Hematopoietic multipotent progenitor cell treated with erythropoietin and hydrocortisone succinate and interleukin-3 and kit ligand, for 8 days (in vitro differentiated cells): ENCODE measurements around the gene RPP25.
A peak's percentile ranks its signal among the peaks of the same experiment; 100 is the strongest.

Source experiments
- DNase-seq: peaks from one replicate; pipeline ENCODE4 v3.0.0-alpha.2; 2015

RPP25 gene, protein sequence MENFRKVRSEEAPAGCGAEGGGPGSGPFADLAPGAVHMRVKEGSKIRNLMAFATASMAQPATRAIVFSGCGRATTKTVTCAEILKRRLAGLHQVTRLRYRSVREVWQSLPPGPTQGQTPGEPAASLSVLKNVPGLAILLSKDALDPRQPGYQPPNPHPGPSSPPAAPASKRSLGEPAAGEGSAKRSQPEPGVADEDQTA

DNA sequence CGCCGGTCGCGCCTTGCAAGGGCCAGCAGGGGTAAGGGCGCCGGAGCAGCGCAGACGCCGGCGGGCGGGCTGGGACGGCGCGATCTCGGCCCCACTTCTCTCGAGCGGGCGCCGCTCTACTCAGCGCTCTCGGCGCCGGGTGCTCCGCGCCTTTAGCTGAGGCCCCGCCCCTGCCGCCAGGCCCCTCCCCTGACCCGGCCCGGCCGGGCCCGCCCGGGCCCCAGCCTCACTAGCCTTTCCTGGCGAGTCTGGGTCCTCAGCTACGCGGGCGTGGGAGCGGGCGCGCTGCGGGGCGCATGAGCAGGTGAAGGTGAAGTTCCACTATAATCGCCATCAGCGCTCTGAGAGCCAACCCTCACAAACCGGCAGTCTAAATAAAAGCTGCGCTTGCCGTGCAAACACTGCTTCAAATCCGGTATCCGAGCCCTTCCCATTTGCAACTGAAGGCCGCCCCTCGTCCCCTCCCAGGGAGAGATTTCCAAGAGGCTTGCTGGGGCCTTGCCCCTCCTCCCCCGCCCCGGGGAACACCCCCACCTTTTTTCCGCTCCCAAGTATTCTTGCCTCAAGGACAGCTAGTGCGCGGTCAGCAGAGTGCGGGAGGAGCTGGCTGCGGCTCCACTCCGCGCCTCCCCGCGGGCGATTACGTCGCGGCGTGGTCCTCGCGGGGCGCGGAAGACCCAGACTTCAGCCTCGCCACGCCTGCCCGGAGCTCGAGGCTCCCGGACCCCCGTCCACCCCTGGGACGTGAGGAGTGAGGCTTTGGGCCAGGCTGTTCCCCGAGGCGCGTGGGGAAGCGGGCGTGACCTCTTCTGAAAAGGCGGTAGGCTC is at the start of gene RPP25:
RPP25 (minus strand) TSS at position 125 of the 828 bp plus-strand sequence. CDS start 189 bp downstream, outside the sequence.
- DNase-seq: peak; percentile 58

DNA sequence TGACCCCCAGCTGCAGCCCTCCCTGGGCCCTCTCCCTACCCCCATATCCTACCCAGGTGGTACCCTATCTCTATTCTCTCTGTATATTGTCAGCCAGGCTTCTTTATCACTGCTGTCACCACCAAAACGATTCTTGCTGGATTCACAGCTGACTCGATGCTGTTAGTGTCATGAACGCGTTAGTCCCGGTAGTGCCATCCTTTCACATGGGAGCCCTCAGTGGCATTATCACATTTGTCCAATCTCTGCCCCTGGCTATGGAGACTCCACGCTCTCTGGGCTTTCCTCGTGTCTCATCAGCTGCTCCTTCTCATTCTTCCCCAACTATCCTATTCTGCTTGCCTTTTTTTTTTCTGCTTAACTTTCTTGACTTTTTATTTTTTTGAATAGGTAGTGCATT is 45.8 kb upstream of the RPP25 start:
- no peak for DNase-seq

DNA sequence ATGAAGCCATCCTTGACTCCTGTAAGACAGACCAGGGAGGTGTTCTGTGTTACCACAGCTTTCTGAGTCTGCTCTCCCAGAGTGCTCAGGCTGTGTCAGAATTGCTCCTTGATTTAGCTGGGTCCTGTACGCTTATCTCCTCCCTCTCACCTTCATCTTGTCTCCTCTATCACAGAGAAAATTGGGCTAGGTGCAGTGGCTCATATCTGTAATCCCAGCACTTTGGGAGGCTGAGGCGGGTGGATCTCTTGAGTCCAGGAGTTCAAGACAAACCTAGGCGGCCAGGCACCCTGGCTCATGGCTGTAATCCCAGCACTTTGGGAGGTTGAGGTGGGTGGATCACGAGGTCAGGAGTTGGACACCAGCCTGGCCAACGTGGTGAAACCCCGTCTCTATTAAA is 44.7 kb upstream of the RPP25 start:
- DNase-seq: no peak

DNA sequence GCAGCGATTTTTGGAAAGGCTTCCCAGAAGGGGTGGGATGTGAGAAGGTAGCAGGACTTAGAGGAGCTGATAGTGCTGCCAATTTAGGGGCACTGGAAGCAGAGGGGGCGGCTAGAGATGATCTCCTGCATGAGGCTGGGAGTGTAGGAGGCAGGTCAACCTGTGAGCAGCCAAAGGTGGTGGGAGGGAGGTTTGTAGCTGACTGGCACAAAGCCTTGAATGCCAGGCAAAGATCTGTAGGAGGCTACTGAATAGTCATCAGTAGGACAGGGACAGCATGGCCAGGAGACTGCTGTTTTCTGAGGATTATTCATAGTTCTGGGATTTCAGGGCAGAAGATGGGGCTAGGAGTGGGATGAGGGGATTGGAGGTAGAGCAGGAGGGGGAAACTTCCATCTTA is 41.0 kb upstream of the RPP25 start:
- no peak for DNase-seq

DNA sequence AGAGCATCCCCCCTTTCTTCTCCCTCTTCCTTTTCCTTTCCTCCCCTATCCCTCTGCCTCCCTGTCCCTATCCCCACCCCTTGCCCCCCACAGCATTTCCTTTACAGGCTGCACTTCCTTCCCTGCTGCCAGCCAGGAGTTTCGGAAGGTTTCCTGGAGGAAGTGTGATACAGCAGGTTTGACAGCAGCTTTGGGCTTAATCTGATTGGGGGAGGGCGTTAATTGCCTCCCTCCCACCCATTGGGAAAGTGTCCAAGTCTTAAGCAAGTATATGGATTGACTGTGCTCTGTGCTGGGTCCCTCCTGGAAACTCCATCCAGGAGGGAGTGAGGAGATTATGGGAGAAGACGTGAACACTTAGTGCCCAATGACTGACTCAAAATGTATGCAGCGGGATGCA is 40.6 kb upstream of the RPP25 start:
- no peak for DNase-seq

DNA sequence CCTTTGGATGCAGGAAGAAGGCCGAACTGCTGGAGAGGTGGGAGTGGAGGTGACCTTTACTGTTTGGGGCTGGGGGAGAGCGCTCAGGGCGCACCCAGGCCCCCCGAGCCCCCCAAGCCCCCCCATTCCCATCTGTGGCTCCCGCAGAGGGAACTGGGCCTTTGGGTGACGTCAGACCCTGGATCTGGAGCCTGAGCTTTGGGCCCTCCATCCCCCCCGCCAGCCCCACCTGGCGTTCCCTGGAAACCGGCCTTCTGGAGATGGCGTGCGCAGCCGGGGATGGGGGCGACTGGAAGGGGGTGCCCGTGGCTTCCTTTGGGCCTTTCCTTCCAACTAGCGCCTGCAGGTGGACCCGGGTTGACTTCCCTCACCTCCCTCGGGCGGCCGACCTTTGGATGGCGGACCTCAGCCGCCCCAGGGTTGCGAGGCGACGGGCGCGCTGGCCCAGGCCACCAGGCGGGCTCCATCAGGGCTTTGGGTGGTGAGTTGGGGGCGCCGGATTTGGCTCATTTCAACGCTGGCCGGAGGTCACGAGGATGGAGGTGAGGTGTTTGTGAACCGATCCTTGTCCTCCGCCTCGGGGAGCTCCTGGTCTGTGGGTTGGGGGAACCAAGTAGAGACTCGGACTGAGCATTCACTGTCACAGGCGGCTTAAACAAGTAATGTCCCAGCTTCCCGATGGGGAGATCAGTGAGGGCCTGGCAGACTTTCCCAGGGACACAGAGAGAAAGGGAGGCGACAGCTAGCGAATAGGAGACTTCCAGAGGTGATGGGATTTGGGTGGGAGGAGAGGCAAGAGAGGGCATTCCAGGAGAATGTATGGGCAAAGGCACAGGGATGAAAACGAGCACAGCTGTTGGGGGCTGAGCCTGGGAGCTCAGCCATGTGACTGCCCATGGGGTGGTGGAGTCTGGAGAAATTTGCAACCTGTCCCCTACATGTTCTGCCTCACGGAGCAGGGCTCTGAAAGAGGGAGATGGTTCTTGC is 39.5 kb upstream of the RPP25 start:
- DNase-seq: no peak

DNA sequence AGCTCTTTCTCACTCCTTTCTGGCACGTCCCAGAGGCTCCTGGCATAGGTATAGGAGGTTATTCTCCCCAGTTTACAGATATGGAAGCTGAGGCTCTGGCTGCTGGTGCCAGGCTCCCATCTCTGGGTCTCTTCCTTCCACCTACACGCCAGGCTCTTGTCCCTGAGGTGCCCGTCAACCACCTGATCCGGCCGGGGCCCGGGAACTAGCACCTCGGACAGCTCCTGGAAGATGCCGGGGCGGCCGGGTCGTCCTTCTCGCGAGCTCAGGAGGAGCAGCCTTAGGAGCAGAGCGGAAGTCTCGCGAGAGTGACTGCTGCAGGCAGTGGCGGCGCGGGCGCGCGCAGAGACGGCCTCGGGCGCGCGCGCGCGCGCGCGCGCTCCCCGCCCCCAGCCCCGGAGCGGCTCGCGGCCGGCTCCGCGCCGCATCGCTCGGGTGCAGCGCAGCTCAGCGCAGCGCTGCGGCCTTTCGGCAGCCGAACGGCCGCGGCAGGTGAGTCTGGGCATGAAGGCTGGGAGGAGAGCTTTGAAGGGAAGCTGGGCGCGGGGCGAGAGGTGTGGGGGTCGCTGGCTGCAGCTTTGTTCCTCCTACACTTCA is 38.7 kb upstream of the RPP25 start, which contains the start of gene SCAMP5:
SCAMP5 (plus strand) TSS at position 382 of the 597 bp plus-strand sequence. CDS start 16,277 bp downstream, outside the sequence.
- DNase-seq: peak; percentile 92

DNA sequence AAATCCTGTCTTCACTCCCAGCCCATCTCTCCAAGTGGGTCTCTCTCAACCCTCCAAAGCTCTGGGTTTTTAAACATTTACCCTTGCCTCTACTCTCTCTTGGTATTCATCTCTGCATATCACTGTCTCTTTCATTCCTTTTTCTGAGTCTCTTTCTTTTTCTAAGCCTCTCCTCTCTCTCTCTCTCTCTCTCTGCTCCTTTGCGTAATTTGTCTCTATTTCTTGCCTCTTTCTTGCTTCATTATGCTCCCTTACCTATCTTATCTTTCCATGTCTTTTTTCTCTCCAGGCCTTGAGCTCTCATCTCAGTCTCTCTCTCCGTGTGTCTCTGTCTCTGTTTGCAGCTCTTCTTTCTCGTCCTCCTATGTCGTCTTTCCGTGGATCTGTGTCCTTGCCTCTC is 38.1 kb upstream of the RPP25 start:
- no peak for DNase-seq

DNA sequence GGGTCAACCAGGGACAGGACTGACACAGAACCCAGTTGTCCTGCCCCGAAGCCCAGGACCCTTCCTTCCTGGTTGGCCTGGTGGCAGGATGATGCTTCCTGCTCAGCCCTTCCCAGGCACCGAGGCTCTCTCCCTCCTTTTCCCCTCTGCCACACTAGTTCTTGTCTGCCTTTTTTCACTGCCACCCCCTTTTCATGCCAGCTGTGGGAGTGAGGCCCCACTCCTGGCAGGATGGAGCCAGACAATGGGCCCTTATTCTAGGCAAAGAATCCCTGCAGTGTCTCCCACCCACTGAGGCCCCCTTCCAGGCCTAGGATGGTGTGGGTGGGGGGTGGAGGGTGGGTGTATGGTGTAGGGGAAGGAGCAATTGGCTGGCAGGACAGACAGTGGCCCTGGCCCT is 37.7 kb upstream of the RPP25 start:
- DNase-seq: no peak

DNA sequence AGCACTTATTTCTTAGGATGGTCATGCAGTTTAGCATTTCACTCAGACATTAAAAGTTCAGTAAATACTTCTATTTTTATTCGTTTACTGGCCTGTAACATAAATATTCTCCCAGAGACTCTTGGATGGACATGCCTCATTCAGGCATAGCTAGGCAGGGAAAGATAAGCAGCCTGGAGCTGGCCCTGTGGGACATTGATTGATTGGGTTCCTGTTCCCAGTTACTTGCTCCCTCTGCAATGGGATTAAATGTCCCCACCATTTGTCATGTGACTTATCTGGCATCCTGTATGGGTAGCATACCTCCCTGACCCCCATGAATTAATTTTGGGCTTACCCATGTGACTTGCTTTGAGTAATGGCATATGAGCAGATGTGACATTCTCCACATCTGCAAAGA is 36.0 kb upstream of the RPP25 start:
- DNase-seq: no peak

DNA sequence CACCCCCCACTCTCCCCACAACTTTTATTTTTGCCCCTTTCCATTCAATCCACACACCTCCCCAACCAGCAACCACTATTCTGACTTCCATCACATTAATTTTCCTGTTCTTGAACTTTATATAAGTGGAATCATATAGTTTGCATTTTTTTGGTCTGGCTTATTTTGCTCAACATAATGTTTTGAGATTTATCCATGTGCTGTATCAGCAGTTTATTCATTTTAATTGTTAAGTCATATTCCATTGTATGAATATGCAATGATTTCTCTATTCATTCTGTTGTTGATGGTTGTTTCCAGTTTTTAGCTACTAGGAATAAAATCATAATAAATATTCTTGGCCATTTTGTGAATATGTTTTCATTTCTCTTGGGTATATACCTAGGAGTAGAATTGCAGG is 33.0 kb upstream of the RPP25 start:
- DNase-seq: no peak

DNA sequence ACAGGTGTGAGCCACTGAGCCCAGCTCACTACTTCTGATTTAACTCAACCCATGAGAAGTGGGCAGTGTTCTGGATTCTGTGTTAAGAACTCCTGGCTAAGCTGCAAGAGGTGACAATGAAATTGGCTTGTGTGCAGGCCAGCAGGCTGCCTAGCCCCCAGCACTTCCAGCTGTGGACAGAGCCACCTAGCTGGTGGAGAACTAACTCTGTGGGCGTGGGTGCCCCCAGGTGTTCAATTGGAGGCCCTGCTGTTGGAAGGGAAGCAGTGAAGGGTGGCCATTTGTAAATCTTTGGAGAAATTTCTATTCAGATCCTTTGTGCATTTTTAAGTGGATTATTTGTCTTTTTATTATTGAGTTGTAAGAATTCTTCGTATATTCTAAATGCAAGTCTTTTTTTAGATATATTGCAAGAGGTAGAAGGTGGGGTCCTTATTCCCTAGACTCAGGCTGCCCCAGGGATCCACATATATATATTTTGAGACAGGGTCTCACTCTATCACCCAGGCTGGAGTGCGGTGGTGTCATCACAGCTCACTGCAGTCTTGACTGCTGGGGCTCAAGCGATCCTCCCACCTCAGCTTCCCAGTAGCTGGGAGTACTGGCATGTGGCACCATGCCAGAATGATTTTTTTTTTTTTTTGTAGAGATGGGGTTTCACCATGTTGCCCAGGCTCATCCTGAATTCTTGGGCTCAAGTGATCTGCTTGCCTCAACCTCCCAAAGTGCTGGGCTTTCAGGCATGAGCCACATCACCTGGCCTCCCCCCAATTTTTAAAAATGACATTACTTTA is 31.6 kb upstream of the RPP25 start:
- DNase-seq: peak; percentile 65

DNA sequence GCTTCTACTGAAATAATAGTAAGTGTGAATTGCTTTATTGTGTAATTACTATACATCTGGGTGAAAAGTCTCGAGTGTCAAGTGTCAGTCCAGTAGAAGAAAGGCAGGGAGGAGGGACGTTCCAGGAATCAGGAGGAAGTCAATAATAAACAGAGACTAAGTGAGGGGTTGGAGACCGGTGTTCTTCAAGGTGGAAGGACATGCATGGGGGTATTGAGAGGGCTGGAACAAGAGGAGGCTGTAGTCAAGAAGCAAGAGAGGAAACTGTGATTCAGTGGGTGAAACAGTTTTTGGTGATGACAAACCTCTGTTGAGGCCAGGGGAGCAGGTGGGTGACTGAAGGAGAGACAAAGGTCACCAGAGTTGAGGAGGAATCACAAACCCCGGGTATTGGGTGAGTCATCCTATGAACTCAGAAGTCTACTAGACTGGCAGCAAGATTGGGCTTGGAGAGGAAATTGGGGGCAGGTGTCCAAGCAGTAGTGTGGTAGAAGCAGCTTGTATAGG is 27.2 kb upstream of the RPP25 start:
- no peak for DNase-seq

DNA sequence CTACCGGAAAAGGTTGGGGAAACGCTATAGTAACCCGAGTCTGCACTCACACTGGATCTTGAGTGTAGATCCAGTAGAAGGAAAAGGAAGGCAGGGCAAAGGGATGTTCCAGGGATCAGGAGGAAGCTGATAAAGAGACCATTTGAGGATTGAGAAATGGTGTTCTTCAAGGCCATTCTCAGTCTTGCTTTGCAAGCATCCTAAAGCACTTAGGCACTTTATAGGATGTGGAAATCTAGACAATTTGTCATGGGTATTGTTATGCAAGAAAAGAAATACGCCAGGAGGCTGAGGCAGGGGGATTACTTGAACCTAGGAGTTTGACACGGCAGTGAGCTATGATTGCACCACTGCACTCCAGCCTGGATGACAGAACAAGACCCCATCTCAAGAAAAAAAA is 25.6 kb upstream of the RPP25 start:
- DNase-seq: no peak

DNA sequence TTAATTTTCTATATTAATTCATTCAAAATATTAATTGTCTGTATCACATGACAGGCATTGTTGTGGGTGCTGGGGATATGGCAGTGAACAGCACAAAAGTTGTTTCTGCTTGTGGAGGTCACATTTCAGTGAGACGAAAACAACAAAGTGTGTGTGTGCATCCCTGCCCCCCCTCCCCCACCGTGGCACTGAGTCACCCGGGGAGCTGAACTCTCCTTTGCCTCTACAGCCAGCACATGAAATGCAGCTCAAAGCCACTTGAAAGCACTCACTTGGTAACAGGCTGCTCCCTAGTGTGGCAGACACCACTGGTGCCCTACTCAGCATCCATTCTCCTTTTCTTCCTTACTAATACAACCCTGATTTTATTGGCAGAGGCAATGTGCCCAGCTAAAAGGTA is 21.9 kb upstream of the RPP25 start:
- DNase-seq: no peak

DNA sequence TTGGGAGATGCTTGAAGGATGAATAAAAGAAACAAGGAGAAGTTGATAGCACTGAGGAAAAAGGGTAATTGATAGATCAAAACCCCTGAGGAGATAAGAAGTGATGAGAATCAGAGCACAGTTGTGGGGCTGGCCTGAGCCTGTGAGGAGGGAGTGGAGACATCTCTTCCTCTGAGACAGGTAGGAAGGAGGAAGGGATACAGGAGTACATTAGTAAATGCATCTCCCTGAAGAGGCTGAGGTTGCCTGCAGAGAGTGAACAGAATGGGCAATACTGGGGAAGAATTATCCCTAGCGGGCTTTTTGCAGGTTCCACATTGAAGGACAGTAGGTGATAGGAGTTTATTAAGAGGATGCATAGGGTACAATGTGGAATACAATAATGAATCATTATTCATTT is 21.5 kb upstream of the RPP25 start:
- DNase-seq: no peak

DNA sequence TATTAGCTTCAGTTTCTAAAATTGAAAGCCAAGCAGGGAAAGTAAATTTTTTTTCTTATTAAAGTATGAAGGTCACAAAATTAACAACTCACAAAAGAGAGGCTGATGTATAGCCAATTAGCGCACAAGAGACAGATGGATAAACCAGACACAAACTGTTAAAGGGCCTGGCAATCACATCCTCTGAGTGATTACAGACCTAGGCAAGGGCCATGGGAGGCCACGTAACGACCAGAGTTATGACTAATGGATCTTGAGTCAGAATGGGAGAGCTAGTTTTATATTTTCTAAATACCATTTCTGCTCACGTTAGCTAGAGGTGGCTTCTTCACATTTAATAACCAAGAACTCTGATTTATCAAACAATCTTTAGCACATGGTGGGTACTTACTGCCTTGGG is 21.0 kb upstream of the RPP25 start:
- DNase-seq: no peak

DNA sequence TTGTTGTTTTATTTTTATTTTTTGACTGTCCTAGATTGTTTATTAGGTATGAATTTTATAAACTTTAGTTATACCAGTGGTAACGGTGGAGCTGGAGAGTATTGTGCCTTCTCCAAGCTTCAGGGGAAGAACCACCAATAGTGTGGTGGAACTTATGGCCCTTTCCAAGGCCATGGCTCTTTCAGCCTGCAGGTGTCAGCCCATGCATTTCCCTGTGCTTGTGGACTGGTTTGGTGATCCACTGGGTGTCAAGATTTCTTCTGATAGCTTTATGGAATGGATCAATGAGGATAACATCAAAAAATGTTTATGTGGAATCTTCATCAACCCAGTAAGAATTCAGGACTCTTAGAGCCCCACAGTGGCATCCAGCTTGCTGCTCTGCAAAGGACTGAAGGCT is 19.6 kb upstream of the RPP25 start:
- no peak for DNase-seq

DNA sequence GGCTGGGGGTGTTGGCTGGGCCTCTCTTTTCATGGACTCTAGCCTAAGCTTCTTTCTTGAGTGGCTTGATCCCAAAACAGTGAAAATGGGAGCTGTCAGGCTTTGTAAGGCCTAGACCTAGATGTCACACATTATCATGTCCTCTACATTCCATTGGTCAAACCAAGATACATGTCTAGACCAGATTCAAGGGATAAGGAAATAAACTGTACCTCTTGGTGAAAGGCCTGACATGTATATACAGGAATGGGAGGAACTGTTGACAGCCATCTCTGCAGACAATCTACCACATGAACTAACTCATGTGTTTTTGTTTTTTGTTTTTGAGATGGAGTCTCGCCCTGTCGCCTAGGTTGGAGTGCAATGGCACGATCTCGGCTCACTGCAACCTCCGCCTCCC is 11.1 kb upstream of the RPP25 start:
- no peak for DNase-seq

DNA sequence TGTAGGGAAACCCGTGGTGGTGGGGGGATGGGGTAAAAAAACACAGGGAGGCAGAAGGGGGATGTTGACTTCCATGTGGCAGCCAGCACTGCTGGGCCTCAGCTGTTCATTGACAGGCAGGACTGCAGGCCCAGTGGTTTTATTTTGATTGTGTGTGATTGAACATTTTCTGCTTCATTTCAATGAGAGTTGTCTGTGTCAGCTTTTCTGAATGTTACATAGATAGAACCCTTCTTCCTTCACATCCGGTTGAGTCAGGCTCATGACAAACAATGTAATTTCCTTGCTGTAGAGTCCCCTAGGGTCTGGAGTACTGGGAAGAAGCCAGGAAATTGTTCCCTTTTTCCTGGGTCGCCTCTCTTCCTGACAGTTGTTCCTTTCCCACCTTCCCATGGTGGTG is 8.2 kb upstream of the RPP25 start:
- DNase-seq: no peak

DNA sequence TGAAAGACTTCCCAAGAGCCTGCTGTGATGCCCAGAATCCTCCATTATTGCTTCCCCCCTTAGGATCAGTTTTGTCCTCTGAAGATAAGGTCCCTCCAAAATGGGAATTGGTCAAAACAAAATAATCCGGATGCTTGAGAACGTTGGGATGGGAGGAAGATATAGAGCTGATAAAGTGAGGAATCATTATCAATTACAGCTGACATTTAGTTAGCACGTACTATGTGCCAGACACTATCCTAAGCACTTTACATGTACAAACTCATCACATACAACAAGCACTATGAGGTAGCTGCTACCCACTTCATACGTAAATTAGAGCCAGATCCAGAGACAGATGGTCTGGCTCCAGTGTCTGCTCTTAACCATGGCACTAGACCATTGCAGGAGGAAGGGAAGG is 6.6 kb upstream of the RPP25 start:
- DNase-seq: no peak

DNA sequence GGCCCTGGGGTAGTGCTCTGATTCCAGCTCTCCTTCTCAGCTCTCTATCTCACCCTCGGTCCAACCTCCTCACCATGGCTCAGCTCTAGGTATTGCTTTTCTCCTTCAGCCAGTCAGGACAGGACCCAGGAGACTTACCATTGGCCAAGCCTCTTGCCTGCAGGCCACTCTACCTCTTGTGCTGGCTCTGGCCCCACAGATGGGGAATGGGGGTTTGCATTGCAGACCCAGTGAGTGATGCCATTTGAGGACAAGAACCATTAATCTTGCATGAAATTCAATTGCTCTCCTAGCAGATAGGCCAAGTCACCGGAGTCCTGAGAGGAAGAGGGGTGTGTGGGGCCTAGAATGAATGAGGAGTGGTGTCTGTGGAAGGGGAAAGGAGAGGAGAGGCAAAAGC is 6.1 kb upstream of the RPP25 start:
- DNase-seq: no peak
